GM10266 (cell line): Measurements from ENCODE around the gene EEFSEC.

Source experiments
- DNase-seq: peaks from one replicate; pipeline ENCODE4 v3.0.0; 2012; ENCODE audit errors: extremely low spot score
- TF ChIP-seq, protein P1 (sequence below): IDR thresholded peaks from 2 replicates; pipeline ENCODE4 v1.5.1; 2012; ENCODE audit warnings: mild to moderate bottlenecking, low read depth; ENCODE audit not compliant: control insufficient read depth, insufficient read depth; ENCODE audit errors: missing control alignments

EEFSEC gene

GRCh38 chr3:128237348-128238183 lies 84.3 kb downstream of the EEFSEC start:
- DNase-seq, result no peak
- TF ChIP-seq, protein P1, sequence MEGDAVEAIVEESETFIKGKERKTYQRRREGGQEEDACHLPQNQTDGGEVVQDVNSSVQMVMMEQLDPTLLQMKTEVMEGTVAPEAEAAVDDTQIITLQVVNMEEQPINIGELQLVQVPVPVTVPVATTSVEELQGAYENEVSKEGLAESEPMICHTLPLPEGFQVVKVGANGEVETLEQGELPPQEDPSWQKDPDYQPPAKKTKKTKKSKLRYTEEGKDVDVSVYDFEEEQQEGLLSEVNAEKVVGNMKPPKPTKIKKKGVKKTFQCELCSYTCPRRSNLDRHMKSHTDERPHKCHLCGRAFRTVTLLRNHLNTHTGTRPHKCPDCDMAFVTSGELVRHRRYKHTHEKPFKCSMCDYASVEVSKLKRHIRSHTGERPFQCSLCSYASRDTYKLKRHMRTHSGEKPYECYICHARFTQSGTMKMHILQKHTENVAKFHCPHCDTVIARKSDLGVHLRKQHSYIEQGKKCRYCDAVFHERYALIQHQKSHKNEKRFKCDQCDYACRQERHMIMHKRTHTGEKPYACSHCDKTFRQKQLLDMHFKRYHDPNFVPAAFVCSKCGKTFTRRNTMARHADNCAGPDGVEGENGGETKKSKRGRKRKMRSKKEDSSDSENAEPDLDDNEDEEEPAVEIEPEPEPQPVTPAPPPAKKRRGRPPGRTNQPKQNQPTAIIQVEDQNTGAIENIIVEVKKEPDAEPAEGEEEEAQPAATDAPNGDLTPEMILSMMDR, result no peak

- DNase-seq, result no peak
- TF ChIP-seq, protein P1, result no peak
Observed at GRCh38 chr3:128238184-128238489, 84.9 kb downstream of the EEFSEC start.

DNA sequence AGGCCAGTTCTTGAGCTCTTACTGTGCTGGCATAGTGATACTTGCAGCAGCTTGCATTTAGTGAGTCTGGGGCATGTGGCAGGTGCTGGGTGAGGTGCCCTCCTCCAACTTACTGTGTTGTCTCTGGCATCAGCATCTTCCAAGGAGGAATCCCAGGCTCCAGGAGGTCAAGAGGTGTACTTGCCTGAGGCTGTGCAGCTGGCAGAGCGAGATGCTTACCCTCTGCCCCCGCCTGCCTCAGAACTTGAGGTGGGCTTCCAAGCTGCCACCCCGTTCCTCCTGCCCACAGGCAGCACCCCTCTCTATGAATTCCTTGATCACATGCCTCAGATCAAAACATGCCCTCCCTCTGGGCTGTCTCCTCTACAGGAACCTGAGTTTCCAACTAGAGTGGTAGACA lies 86.0 kb downstream of the EEFSEC start:
- DNase-seq, result no peak
- TF ChIP-seq, protein P1, result no peak

DNA sequence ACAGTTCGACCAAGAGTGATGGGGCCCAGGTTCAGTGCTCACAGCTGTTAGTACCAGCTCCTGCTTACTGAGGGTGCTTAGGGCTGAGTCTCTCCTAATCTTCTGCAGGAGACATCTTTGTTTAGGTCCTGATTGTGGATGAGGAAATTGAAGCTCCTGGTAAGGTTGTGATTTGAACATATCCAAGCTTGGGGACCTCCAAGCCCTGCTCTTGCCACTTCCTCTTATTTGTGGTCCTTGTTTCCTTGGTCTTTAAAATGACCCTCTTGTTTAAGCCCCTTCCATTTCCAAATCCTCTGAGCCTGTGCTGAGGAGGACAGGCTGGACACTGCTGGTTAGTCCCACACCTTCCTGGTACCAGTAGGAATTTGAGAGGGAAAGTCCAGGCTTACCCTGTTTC lies 87.0 kb downstream of the EEFSEC start:
- no peak for DNase-seq
- TF ChIP-seq, protein P1, result no peak

GRCh38 chr3:128241741-128242140 lies 88.5 kb downstream of the EEFSEC start:
- TF ChIP-seq, protein P1, result no peak
- DNase-seq, result no peak

DNA sequence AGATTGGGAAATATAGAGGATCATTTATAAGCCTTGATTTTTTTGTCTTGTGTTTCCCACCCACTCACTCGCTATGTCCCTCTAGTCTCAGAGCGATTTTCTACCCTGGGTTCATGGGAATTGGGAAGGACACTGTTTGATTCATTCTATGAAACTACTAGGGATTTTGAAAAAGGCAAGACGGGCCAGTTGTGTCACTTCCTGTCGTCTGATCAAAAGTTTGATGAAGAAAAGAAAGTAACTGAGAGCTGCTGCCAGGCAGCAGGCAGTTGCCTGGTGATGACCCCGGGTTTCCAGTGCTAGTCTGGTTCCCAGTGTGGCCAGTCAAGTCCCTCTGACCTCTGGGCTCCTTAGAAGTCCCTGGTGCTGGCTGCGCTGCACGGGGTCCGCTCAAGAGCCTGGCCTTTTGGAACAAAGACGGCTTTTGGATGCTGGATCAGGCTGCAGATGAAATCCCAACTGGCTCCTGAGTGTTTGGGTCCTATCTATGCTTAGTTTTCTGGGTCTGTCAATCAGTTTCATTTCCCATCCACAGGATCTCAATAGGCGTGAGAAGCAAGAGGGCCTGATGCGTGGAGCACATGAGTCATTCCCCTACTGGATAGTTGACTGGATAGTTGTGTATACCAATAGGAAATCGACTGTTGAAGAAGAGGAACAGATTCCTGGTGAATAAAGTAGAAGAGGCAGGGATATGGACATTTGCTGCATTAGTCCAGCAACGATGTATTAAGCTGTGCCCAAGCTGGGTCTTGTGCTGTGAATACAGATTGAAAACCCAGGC lies 89.7 kb downstream of the EEFSEC start:
- TF ChIP-seq, protein P1, result no peak
- no peak for DNase-seq
